OCI-LY1 (cell line): ENCODE results near the gene ERO1A.

Experiments used
- H2AFZ ChIP-seq: fragments of 200-600 bp; sonication (generic), shearing (Covaris generic); 2 replicates; pipeline ENCODE4 v1.6.0; 2014; ENCODE audit warnings: antibody characterized with exemption, mild to moderate bottlenecking, low read length
- H3F3A ChIP-seq: fragments of 200-600 bp; sonication (generic), shearing (Covaris generic); 2 replicates; pipeline ENCODE4 v1.6.0; 2014; ENCODE audit warnings: mild to moderate bottlenecking, antibody characterized with exemption, low read length, moderate library complexity; ENCODE audit not compliant: insufficient read depth
- H3K27ac ChIP-seq: fragments of 200-600 bp; sonication (generic); 2 replicates; pipeline ENCODE4 v1.5.1; 2014; ENCODE audit warnings: low read length, mixed run types, mild to moderate bottlenecking, low read depth; ENCODE audit not compliant: poor library complexity, severe bottlenecking
- H3K27me3 ChIP-seq: fragments of 200-600 bp; sonication (generic); 2 replicates; pipeline ENCODE4 v1.6.0; 2014; ENCODE audit warnings: antibody characterized with exemption, mild to moderate bottlenecking, low read length, moderate library complexity; ENCODE audit not compliant: insufficient read depth
- H3K36me3 ChIP-seq: fragments of 200-600 bp; sonication (generic); 2 replicates; pipeline ENCODE4 v1.6.1; 2014; ENCODE audit warnings: mild to moderate bottlenecking, antibody characterized with exemption, low read length, moderate library complexity, mixed read lengths; ENCODE audit not compliant: insufficient read depth
- H3K4me1 ChIP-seq: fragments of 200-600 bp; sonication (generic); 2 replicates; pipeline ENCODE4 v1.5.1; 2014; ENCODE audit warnings: mild to moderate bottlenecking, low read length, moderate library complexity; ENCODE audit not compliant: insufficient read depth, severe bottlenecking
- H3K4me2 ChIP-seq: fragments of 200-600 bp; sonication (generic), shearing (Covaris generic); 2 replicates; pipeline ENCODE4 v1.6.1; 2014; ENCODE audit warnings: low read length
- H3K4me3 ChIP-seq: fragments of 200-600 bp; sonication (generic); 2 replicates; pipeline ENCODE4 v1.5.1; 2014; ENCODE audit warnings: low read length, low read depth, mild to moderate bottlenecking, mixed read lengths; ENCODE audit not compliant: poor library complexity, severe bottlenecking
- H3K79me2 ChIP-seq: fragments of 200-600 bp; shearing (Covaris generic); 2 replicates; pipeline ENCODE4 v1.6.1; 2016; ENCODE audit warnings: mixed run types, low read length, mixed read lengths; ENCODE audit not compliant: insufficient read depth
- H3K9ac ChIP-seq: fragments of 200-600 bp; sonication (generic), shearing (Covaris generic); 2 replicates; pipeline ENCODE4 v1.6.1; 2014; ENCODE audit warnings: mild to moderate bottlenecking, low read length, mixed read lengths
- H3K9me2 ChIP-seq: fragments of 200-600 bp; sonication (generic), shearing (Covaris generic); 2 replicates; pipeline ENCODE4 v1.6.1; 2014; ENCODE audit warnings: low read depth, mild to moderate bottlenecking, low read length, mixed read lengths
- H3K9me3 ChIP-seq: fragments of 200-600 bp; shearing (Covaris generic); 2 replicates; pipeline ENCODE4 v1.6.1; 2014; ENCODE audit warnings: low read length, mixed read lengths
- H4K20me1 ChIP-seq: fragments of 200-600 bp; sonication (generic), shearing (Covaris generic); 2 replicates; pipeline ENCODE4 v1.6.0; 2016; ENCODE audit warnings: mild to moderate bottlenecking, low read length; ENCODE audit not compliant: insufficient read depth
- EZH2 ChIP-seq: fragments of 200-600 bp; sonication (generic), shearing (Covaris generic); IDR thresholded peaks from 2 replicates; pipeline ENCODE4 v1.8.0; 2017; ENCODE audit warnings: borderline replicate concordance, mixed run types, mild to moderate bottlenecking, antibody characterized with exemption, low read length, moderate library complexity, mixed read lengths
- TF ChIP-seq, protein P1 (sequence below): fragments of 200-600 bp; sonication (generic), shearing (Covaris generic); IDR thresholded peaks from 2 replicates; pipeline ENCODE4 v1.5.1; 2017; ENCODE audit warnings: mild to moderate bottlenecking, antibody characterized with exemption, low read length, moderate library complexity, mixed read lengths

The ERO1A gene

DNA sequence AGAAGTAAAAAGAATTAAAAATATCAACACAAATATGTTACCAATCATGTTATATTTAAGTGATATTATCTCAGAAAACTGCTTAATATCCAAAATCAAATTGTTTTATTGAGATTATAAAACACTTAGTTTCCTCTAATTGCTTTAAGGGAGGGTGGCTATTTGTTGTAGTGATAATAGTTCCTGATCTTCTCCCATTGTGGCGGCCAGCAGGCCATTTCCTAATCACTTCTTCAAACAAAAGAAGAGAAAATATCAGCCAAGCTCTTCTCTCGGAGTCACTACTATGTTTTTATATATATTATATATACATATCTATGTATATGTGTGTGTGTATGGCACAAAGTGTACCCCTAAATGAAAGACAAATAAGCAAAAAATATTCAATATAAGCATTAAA is 31.5 kb downstream of the ERO1A start:
- no peak overlapping the region for H2AFZ ChIP-seq
- H4K20me1 ChIP-seq: no peaks in the 10 kb centered on the region
- H3K9me3 ChIP-seq: no peaks in the 10 kb centered on the region
- H3K27ac ChIP-seq: no peak overlapping the region
- H3K4me3 ChIP-seq: no peak overlapping the region
- no peaks in the 10 kb centered on the region for H3K79me2 ChIP-seq
- H3K9me2 ChIP-seq: no peaks in the 10 kb centered on the region
- no peaks in the 10 kb centered on the region for H3K27me3 ChIP-seq
- TF ChIP-seq, protein P1, sequence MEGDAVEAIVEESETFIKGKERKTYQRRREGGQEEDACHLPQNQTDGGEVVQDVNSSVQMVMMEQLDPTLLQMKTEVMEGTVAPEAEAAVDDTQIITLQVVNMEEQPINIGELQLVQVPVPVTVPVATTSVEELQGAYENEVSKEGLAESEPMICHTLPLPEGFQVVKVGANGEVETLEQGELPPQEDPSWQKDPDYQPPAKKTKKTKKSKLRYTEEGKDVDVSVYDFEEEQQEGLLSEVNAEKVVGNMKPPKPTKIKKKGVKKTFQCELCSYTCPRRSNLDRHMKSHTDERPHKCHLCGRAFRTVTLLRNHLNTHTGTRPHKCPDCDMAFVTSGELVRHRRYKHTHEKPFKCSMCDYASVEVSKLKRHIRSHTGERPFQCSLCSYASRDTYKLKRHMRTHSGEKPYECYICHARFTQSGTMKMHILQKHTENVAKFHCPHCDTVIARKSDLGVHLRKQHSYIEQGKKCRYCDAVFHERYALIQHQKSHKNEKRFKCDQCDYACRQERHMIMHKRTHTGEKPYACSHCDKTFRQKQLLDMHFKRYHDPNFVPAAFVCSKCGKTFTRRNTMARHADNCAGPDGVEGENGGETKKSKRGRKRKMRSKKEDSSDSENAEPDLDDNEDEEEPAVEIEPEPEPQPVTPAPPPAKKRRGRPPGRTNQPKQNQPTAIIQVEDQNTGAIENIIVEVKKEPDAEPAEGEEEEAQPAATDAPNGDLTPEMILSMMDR: no peak
- TF ChIP-seq EZH2: no peak
- H3F3A ChIP-seq: no peaks in the 10 kb centered on the region
- H3K4me2 ChIP-seq: no peak overlapping the region
- peaks cover 49% of the 10 kb centered on the region for H3K36me3 ChIP-seq
- H3K4me1 ChIP-seq: no peaks in the 10 kb centered on the region
- H3K9ac ChIP-seq: no peak overlapping the region

DNA sequence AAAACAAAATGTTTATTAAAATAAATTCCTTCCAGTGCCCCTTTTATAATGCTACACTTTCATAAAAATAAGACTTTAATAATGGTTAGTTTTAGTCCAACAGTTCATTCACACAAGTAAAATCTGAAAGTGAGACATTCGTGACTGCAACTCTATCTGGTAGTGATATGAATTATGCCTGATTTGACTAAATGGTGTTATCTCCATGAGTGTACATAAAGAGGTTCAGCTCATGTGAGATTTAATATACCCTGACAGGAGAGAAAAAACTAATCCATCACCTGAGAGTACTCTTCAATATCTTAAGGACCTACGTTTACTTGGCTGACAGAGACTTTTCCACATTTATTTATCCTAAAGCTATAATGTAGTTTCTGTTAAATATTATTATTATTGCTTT is 34.0 kb downstream of the ERO1A start:
- Histone ChIP-seq H2AFZ (no peak overlapping the region), H3K9me3 (no peaks in the 10 kb centered on the region), H4K20me1 (no peaks in the 10 kb centered on the region), H3K4me3 (no peak overlapping the region), H3K4me1 (no peaks in the 10 kb centered on the region), H3K27ac (no peak overlapping the region), H3F3A (no peaks in the 10 kb centered on the region), H3K9ac (no peak overlapping the region), H3K36me3 (peaks cover 57% of the 10 kb centered on the region), H3K27me3 (no peaks in the 10 kb centered on the region), H3K79me2 (no peaks in the 10 kb centered on the region), H3K9me2 (no peaks in the 10 kb centered on the region), H3K4me2 (no peak overlapping the region)
- no peak for TF ChIP-seq EZH2
- TF ChIP-seq, protein P1: no peak

DNA sequence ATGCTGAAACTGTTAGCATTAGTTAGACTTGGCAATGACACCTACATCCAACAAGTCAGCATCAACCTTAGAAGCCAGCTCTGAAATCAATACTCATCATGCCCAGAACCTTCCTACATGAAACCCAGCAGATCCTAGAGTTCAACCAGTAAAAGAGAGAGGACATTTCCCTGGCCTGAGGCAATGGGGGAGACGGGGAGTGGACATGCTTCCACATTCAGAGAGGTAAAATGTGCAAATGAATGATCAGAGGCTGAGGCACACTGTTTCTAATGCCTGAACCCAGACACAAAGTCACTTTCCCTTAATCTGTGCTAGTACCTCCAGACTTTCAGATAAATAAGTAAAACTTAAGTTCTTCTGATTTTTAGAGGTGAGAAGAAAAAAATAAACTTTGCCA is 34.5 kb downstream of the ERO1A start:
- H3K9me3 ChIP-seq: no peaks in the 10 kb centered on the region
- no peak overlapping the region for H3K4me2 ChIP-seq
- peaks cover 52% of the 10 kb centered on the region for H3K36me3 ChIP-seq
- no peak overlapping the region for H3K9ac ChIP-seq
- no peaks in the 10 kb centered on the region for H3K79me2 ChIP-seq
- no peak overlapping the region for H3K4me3 ChIP-seq
- no peak overlapping the region for H2AFZ ChIP-seq
- no peaks in the 10 kb centered on the region for H3F3A ChIP-seq
- H3K9me2 ChIP-seq: no peaks in the 10 kb centered on the region
- no peaks in the 10 kb centered on the region for H3K27me3 ChIP-seq
- H3K4me1 ChIP-seq: no peaks in the 10 kb centered on the region
- TF ChIP-seq, protein P1: no peak
- no peak for TF ChIP-seq EZH2
- no peak overlapping the region for H3K27ac ChIP-seq
- H4K20me1 ChIP-seq: no peaks in the 10 kb centered on the region
